GM12878 (cell line): ENCODE data around the gene LSR. TPM values are rescaled to one million over a fixed set of nuclear protein-coding genes. Genes with fewer than 3 reads are reported as not detected.
A peak's percentile ranks its signal among the peaks of the same experiment; 100 is the strongest.

Experiments used
- ATF7 ChIP-seq: fragments of 450-650 bp; IDR thresholded peaks from 2 replicates; pipeline ENCODE4 v1.6.1; 2016; ENCODE audit warnings: low read depth, mild to moderate bottlenecking
- BHLHE40 ChIP-seq, 2 experiments: fragments of 450-650 bp in 1 of 2; IDR thresholded peaks; 2 replicates each; pipeline ENCODE4 v1.6.1; 2011 to 2017; ENCODE audit warnings: low read depth in 2 of 2, borderline replicate concordance in 1 of 2, improper control_type of control experiment in 1 of 2, low read length in 1 of 2, mild to moderate bottlenecking in 1 of 2
- BMI1 ChIP-seq: fragments of 450-650 bp; IDR thresholded peaks from 2 replicates; pipeline ENCODE4 v1.6.1; 2016; ENCODE audit warnings: mild to moderate bottlenecking, moderate library complexity, borderline replicate concordance
- CREM ChIP-seq: IDR thresholded peaks from 2 replicates; pipeline ENCODE4 v1.6.1; 2014; ENCODE audit warnings: antibody characterized with exemption, low read depth
- DPF2 ChIP-seq: fragments of 450-650 bp; IDR thresholded peaks from 2 replicates; pipeline ENCODE4 v1.6.1; 2017; ENCODE audit warnings: mild to moderate bottlenecking
- EED ChIP-seq: sonication (generic); IDR thresholded peaks from 2 replicates; pipeline ENCODE4 v1.6.1; 2016; ENCODE audit warnings: antibody characterized with exemption, low read depth
- FOXK2 ChIP-seq: fragments of 450-650 bp; IDR thresholded peaks from 2 replicates; pipeline ENCODE4 v1.6.1; 2017; ENCODE audit warnings: mild to moderate bottlenecking, moderate library complexity
- HDAC6 ChIP-seq: fragments of 200-600 bp; sonication (generic); IDR thresholded peaks from one replicate; pipeline ENCODE4 v1.8.0; 2017; ENCODE audit warnings: antibody characterized with exemption; ENCODE audit not compliant: unreplicated experiment
- JUNB ChIP-seq: IDR thresholded peaks from 2 replicates; pipeline ENCODE4 v1.6.1; 2016; ENCODE audit warnings: antibody characterized with exemption, mild to moderate bottlenecking
- LARP7 ChIP-seq: fragments of 450-650 bp; IDR thresholded peaks from 2 replicates; pipeline ENCODE4 v1.6.1; 2017; ENCODE audit warnings: mild to moderate bottlenecking
- MTA2 ChIP-seq: fragments of 450-650 bp; IDR thresholded peaks from 2 replicates; pipeline ENCODE4 v1.6.1; 2016; ENCODE audit warnings: low read depth, mild to moderate bottlenecking, moderate library complexity
- NBN ChIP-seq: fragments of 450-650 bp; IDR thresholded peaks from 2 replicates; pipeline ENCODE4 v1.6.1; 2016
- PAX8 ChIP-seq: fragments of 450-650 bp; IDR thresholded peaks from 2 replicates; pipeline ENCODE4 v1.6.1; 2017; ENCODE audit warnings: mild to moderate bottlenecking, moderate library complexity
- POLR2AphosphoS5 ChIP-seq: IDR thresholded peaks from 2 replicates; pipeline ENCODE4 v1.6.1; 2011; ENCODE audit warnings: mild to moderate bottlenecking, low read length, inconsistent platforms
- POU2F2 ChIP-seq: IDR thresholded peaks from 3 replicates; pipeline ENCODE4 v1.6.1; 2011; ENCODE audit warnings: low read depth, mild to moderate bottlenecking, low read length, borderline replicate concordance
- RUNX3 ChIP-seq: IDR thresholded peaks from 2 replicates; pipeline ENCODE4 v1.6.1; 2012; ENCODE audit warnings: low read length, inconsistent platforms
- SIX5 ChIP-seq: IDR thresholded peaks from 2 replicates; pipeline ENCODE4 v1.6.1; 2011; ENCODE audit warnings: mild to moderate bottlenecking, low read depth, low read length, moderate library complexity; ENCODE audit not compliant: severe bottlenecking
- SMAD1 ChIP-seq: fragments of 450-650 bp; IDR thresholded peaks from 2 replicates; pipeline ENCODE4 v1.6.1; 2018; ENCODE audit warnings: mild to moderate bottlenecking, low read depth; ENCODE audit not compliant: partially characterized antibody
- SMAD5 ChIP-seq: IDR thresholded peaks from 2 replicates; pipeline ENCODE4 v1.6.1; 2016; ENCODE audit warnings: antibody characterized with exemption, low read depth
- SP1 ChIP-seq: IDR thresholded peaks from one replicate; pipeline ENCODE4 v1.6.1; 2011; ENCODE audit warnings: low read depth, low read length
- WRNIP1 ChIP-seq: IDR thresholded peaks from 2 replicates; pipeline ENCODE4 v1.6.1; 2011; ENCODE audit warnings: low read depth, low read length, improper control_type of control experiment, borderline replicate concordance
- ZNF217 ChIP-seq: fragments of 450-650 bp; IDR thresholded peaks from 2 replicates; pipeline ENCODE4 v1.6.1; 2017; ENCODE audit warnings: antibody characterized with exemption, mild to moderate bottlenecking
- ZNF274 ChIP-seq: IDR thresholded peaks from one replicate; pipeline ENCODE4 v1.8.0; 2011; ENCODE audit not compliant: insufficient read length, insufficient read depth
- ZNF384 ChIP-seq: IDR thresholded peaks from 2 replicates; pipeline ENCODE4 v1.6.1; 2012; ENCODE audit warnings: low read depth, mild to moderate bottlenecking, low read length, improper control_type of control experiment, borderline replicate concordance
- ZNF622 ChIP-seq: fragments of 450-650 bp; IDR thresholded peaks from 2 replicates; pipeline ENCODE4 v1.6.1; 2017; ENCODE audit warnings: mild to moderate bottlenecking, inconsistent platforms
- ZSCAN29 ChIP-seq: fragments of 450-650 bp; IDR thresholded peaks from 2 replicates; pipeline ENCODE4 v1.6.1; 2017; ENCODE audit warnings: mild to moderate bottlenecking, moderate library complexity
- polyA plus RNA-seq, 11 experiments: library from polyadenylated mRNA; depleted of rRNA in 4 of 11; unstranded in 6 of 11; stranded (reverse) in 5 of 11; fragments of >200 nt; fragmentation: Nextera tagmentation in 4 of 11; fragmentation: Illumina TruSeq in 1 of 11; extraction: Ambion mirVana in 4 of 11; extraction: Trizol in 1 of 11; gene quantifications; 1 replicate in 1 of 11; 2 replicates in 10 of 11; pipeline versions ENCODE4 v1.2.1 to v1.2.3, GENCODE V29; 2011 to 2016; ENCODE audit warnings: inconsistent platforms in 2 of 11, missing spikeins in 2 of 11, low read depth in 1 of 11
- total RNA-seq, 4 experiments: library from RNA; depleted of rRNA in 3 of 4; stranded (reverse); fragments of >200 nt in 3 of 4; fragmentation: Illumina TruSeq in 1 of 4; extraction: Trizol in 1 of 4; gene quantifications; 2 replicates each; pipeline versions ENCODE4 v1.2.1 to v1.2.3, GENCODE V29; 2013 to 2021
- TF ChIP-seq, protein P1 (sequence below): IDR thresholded peaks from 2 replicates; pipeline ENCODE4 v1.6.1; 2012; ENCODE audit warnings: low read depth, low read length, improper control_type of control experiment
- TF ChIP-seq, protein P2 (sequence below): fragments of 450-650 bp; IDR thresholded peaks from 2 replicates; pipeline ENCODE4 v1.6.1; 2016; ENCODE audit warnings: mild to moderate bottlenecking
- TF ChIP-seq, protein P3 (sequence below): fragments of 450-650 bp; IDR thresholded peaks from 2 replicates; pipeline ENCODE4 v1.6.1; 2014; ENCODE audit warnings: mild to moderate bottlenecking
- TF ChIP-seq, protein P4 (sequence below): fragments of 450-650 bp; IDR thresholded peaks from 2 replicates; pipeline ENCODE4 v1.6.1; 2018; ENCODE audit warnings: mild to moderate bottlenecking, low read depth, moderate library complexity; ENCODE audit not compliant: partially characterized antibody

LSR gene
- total and polyA plus RNA-seq, 10 of the 15 experiments (the other 5 are each of a cell fraction or from before 2014, with no cell fraction given): 0.26 to 53.9 (median 26.3) TPM

DNA sequence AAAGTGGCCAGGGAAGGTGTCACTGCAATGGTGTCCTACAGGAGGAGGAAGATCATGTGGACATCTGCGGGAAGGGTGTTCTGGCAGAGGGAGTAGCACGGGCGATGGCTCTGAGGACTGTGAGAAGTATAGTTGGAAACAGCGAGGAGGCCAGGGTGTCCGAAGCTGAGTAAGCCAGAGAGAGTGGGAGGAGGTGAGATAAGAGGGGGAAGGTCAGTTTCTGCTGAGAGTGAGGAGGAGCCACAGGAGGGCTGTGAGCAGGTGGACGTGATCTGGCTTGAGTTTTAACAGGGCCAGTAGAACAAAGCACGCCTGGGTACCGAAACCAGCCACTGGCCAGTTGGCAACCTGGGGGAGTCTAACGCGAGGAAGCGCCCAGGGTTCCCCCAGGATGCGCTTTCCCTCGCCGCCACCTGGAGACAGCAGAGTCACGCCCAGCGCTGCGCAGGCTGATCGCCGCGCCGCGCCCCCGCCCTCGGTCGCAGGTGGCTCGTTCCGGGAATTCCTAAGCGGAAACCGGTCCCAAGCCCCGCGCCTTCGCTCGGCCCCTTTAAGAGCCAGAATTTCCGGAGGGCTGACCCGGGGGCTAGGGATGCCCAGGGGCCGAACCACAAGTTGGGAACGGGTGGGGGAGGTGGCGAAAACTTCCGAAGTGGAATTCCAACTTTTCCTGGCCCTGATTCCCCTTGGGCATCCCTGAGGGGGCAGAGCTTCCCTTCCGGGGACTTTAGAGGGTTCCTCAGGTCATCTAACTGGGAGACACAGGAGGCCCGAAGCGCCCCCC lies 1.1 kb upstream of the LSR start (continued):
- TF ChIP-seq MTA2 (no peak; the same call in 1 of the 2 replicates), WRNIP1 (no peak), POLR2AphosphoS5 (no peak), BHLHE40 (IDR thresholded peaks at IDR 0.05; ENCODE audit: borderline replicate concordance in 1 of 2, low read depth in 2 of 2, low read length in 1 of 2) (peak; percentile 63 to 66; a peak in 3 of 4 replicates), POU2F2 (no peak; the same call in 2 of the 3 replicates), ATF7 (no peak), HDAC6 (no peak), ZSCAN29 (no peak), PAX8 (no peak), SP1 (peak; percentile 22), DPF2 (0 out of 2 replicates have a peak, but pooled peaks have one; percentile 49), SMAD5 (no peak), JUNB (no peak), CREM (no peak), ZNF274 (no peak), EED (peak; percentile 86), BMI1 (no peak), ZNF622 (no peak), FOXK2 (no peak), ZNF384 (no peak), LARP7 (no peak; the same call in 1 of the 2 replicates), ZNF217 (no peak), SIX5 (no peak), RUNX3 (peak; percentile 32; the same call in 1 of the 2 replicates), SMAD1 (no peak), NBN (peak; percentile 80)
- TF ChIP-seq, protein P1, sequence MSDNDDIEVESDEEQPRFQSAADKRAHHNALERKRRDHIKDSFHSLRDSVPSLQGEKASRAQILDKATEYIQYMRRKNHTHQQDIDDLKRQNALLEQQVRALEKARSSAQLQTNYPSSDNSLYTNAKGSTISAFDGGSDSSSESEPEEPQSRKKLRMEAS: no peak
- TF ChIP-seq, protein P2, sequence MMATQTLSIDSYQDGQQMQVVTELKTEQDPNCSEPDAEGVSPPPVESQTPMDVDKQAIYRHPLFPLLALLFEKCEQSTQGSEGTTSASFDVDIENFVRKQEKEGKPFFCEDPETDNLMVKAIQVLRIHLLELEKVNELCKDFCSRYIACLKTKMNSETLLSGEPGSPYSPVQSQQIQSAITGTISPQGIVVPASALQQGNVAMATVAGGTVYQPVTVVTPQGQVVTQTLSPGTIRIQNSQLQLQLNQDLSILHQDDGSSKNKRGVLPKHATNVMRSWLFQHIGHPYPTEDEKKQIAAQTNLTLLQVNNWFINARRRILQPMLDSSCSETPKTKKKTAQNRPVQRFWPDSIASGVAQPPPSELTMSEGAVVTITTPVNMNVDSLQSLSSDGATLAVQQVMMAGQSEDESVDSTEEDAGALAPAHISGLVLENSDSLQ: no peak
- TF ChIP-seq, protein P3, sequence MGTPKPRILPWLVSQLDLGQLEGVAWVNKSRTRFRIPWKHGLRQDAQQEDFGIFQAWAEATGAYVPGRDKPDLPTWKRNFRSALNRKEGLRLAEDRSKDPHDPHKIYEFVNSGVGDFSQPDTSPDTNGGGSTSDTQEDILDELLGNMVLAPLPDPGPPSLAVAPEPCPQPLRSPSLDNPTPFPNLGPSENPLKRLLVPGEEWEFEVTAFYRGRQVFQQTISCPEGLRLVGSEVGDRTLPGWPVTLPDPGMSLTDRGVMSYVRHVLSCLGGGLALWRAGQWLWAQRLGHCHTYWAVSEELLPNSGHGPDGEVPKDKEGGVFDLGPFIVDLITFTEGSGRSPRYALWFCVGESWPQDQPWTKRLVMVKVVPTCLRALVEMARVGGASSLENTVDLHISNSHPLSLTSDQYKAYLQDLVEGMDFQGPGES: no peak
- TF ChIP-seq, protein P4, sequence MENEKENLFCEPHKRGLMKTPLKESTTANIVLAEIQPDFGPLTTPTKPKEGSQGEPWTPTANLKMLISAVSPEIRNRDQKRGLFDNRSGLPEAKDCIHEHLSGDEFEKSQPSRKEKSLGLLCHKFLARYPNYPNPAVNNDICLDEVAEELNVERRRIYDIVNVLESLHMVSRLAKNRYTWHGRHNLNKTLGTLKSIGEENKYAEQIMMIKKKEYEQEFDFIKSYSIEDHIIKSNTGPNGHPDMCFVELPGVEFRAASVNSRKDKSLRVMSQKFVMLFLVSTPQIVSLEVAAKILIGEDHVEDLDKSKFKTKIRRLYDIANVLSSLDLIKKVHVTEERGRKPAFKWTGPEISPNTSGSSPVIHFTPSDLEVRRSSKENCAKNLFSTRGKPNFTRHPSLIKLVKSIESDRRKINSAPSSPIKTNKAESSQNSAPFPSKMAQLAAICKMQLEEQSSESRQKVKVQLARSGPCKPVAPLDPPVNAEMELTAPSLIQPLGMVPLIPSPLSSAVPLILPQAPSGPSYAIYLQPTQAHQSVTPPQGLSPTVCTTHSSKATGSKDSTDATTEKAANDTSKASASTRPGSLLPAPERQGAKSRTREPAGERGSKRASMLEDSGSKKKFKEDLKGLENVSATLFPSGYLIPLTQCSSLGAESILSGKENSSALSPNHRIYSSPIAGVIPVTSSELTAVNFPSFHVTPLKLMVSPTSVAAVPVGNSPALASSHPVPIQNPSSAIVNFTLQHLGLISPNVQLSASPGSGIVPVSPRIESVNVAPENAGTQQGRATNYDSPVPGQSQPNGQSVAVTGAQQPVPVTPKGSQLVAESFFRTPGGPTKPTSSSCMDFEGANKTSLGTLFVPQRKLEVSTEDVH: no peak
